Forelimb muscle (tissue), 1 donor: ENCODE results near the gene FOCAD. TPM values are rescaled to one million over a fixed set of nuclear protein-coding genes. Genes with fewer than 3 reads are reported as not detected.

Experiments
- DNase-seq: peaks from one replicate; pipeline ENCODE4 v3.0.0-alpha.2; 2013; ENCODE audit warnings: low read depth
- polyA plus RNA-seq: library from polyadenylated mRNA; unstranded; fragments of 120-200 nt; gene quantifications from one replicate; pipeline ENCODE4 v1.2.1, GENCODE V29; 2013; ENCODE audit not compliant: insufficient read length

Gene FOCAD
- polyA plus RNA-seq, 1 donor = 14.1 TPM

GRCh38 chr9:20872340-20872977 is 188.4 kb downstream of the FOCAD start:
- no peak for DNase-seq

GRCh38 chr9:20873240-20873865 is 189.3 kb downstream of the FOCAD start:
- DNase-seq = no peak

GRCh38 chr9:20880271-20880670 is 196.2 kb downstream of the FOCAD start:
- no peak for DNase-seq

- DNase-seq = no peak
Observed at GRCh38 chr9:20880675-20881074, 196.6 kb downstream of the FOCAD start.

GRCh38 chr9:20884985-20885593 is 201.0 kb downstream of the FOCAD start:
- peak; percentile 17 for DNase-seq

- DNase-seq = no peak
Observed at GRCh38 chr9:20898885-20899554, 215.0 kb downstream of the FOCAD start.

- no peak for DNase-seq
Observed at GRCh38 chr9:20903212-20903611, 219.2 kb downstream of the FOCAD start.

GRCh38 chr9:20904995-20905394 is 220.9 kb downstream of the FOCAD start:
- no peak for DNase-seq

- no peak for DNase-seq
Observed at GRCh38 chr9:20906326-20906725, 222.3 kb downstream of the FOCAD start.

GRCh38 chr9:20908461-20908860 is 224.4 kb downstream of the FOCAD start:
- DNase-seq = no peak

- DNase-seq = no peak
Observed at GRCh38 chr9:20914556-20914955, 230.5 kb downstream of the FOCAD start.

- no peak for DNase-seq
Observed at GRCh38 chr9:20921362-20921761, 237.3 kb downstream of the FOCAD start.

- DNase-seq = no peak
Observed at GRCh38 chr9:20925256-20926045, 241.4 kb downstream of the FOCAD start.

GRCh38 chr9:20929276-20929675 is 245.2 kb downstream of the FOCAD start:
- DNase-seq = no peak

- no peak for DNase-seq
Observed at GRCh38 chr9:20930836-20931235, 246.8 kb downstream of the FOCAD start.

GRCh38 chr9:20940447-20941173 is 256.6 kb downstream of the FOCAD start:
- DNase-seq = no peak

- peak; percentile 20 for DNase-seq
Observed at GRCh38 chr9:20941174-20941690, 257.2 kb downstream of the FOCAD start.

GRCh38 chr9:20944507-20944906 is 260.4 kb downstream of the FOCAD start:
- DNase-seq = no peak

GRCh38 chr9:20945269-20945668 is 261.2 kb downstream of the FOCAD start:
- DNase-seq = no peak

GRCh38 chr9:20945856-20946255 is 261.8 kb downstream of the FOCAD start:
- no peak for DNase-seq

GRCh38 chr9:20948703-20949102 is 264.6 kb downstream of the FOCAD start:
- DNase-seq = no peak
